WTC11 (cell line): ENCODE data around the gene CEBPE. TPM values are rescaled to one million over a fixed set of nuclear protein-coding genes. Genes with fewer than 3 reads are reported as not detected.

Source experiments
- ATAC-seq: fragments of 200-7000 bp; cut with Tn5 transposase; 2 replicates; pipeline ENCODE4 v1.10.0; 2021; ENCODE audit warnings: mild to moderate bottlenecking, moderate library complexity
- CTCF ChIA-PET: fragments of 300-600 bp; sonication (Branson Sonifier 250); formaldehyde crosslinking; loops from one replicate; lab custom pipeline; 2021; ENCODE audit warnings: antibody characterized with exemption; lab: Charles Lee
- POLR2A ChIA-PET: fragments of 350-600 bp; sonication (Branson Sonifier 250); formaldehyde crosslinking; loops from one replicate; lab custom pipeline; 2021; ENCODE audit warnings: antibody characterized with exemption; lab: Charles Lee
- DNase-seq: peaks from one replicate; pipeline ENCODE4 v3.0.0; 2021; ENCODE audit warnings: low spot score
- H3K27ac Mint-ChIP-seq: 2 replicates; pipeline ENCODE4 v1.8.0; 2021; ENCODE audit warnings: mixed read lengths
- H3K27me3 Mint-ChIP-seq: 2 replicates; pipeline ENCODE4 v1.8.0; 2021; ENCODE audit warnings: low read depth, mild to moderate bottlenecking, moderate library complexity, mixed read lengths
- H3K36me3 Mint-ChIP-seq: 2 replicates; pipeline ENCODE4 v1.8.0; 2021; ENCODE audit warnings: mixed read lengths
- H3K4me1 Mint-ChIP-seq: 2 replicates; pipeline ENCODE4 v1.8.0; 2022; ENCODE audit warnings: mixed read lengths
- H3K4me3 Mint-ChIP-seq: 2 replicates; pipeline ENCODE4 v1.8.0; 2021; ENCODE audit warnings: mild to moderate bottlenecking, moderate library complexity, mixed read lengths
- H3K9me3 Mint-ChIP-seq: 2 replicates; pipeline ENCODE4 v1.8.0; 2021; ENCODE audit warnings: mixed read lengths
- EMX1 ChIP-seq: fragments of 250-450 bp; sonication (Bioruptor Pico); IDR thresholded peaks from 2 replicates; pipeline ENCODE4 v1.8.0; 2021; ENCODE audit warnings: mild to moderate bottlenecking
- FOXJ3 ChIP-seq: sonication (generic); formaldehyde crosslinking; IDR thresholded peaks from 2 replicates; pipeline ENCODE4 v1.9.0; 2021; ENCODE audit warnings: missing genetic modification reagents, mild to moderate bottlenecking, borderline replicate concordance
- FOXK1 ChIP-seq: sonication (generic); formaldehyde crosslinking; IDR thresholded peaks from 2 replicates; pipeline ENCODE4 v1.8.0; 2022; ENCODE audit warnings: mild to moderate bottlenecking, moderate library complexity, missing genetic modification reagents
- FOXP1 ChIP-seq: sonication (generic); formaldehyde crosslinking; IDR thresholded peaks from 2 replicates; pipeline ENCODE4 v1.8.0; 2022; ENCODE audit warnings: missing genetic modification reagents, mild to moderate bottlenecking, moderate library complexity, borderline replicate concordance
- GTF2I ChIP-seq: fragments of 250-450 bp; sonication (Bioruptor Pico); conservative IDR thresholded peaks from 2 replicates; pipeline ENCODE4 v1.4.0; 2021; ENCODE audit warnings: mild to moderate bottlenecking
- JAZF1 ChIP-seq: fragments of 250-450 bp; sonication (Bioruptor Pico); IDR thresholded peaks from 2 replicates; pipeline ENCODE4 v1.9.0; 2021; ENCODE audit warnings: moderate library complexity, mild to moderate bottlenecking, inconsistent platforms
- NR2C2 ChIP-seq: sonication (generic); formaldehyde crosslinking; IDR thresholded peaks from 2 replicates; pipeline ENCODE4 v1.8.0; 2022; ENCODE audit warnings: mild to moderate bottlenecking, missing genetic modification reagents
- ZNF416 ChIP-seq: fragments of 250-450 bp; sonication (Bioruptor Pico); IDR thresholded peaks from 2 replicates; pipeline ENCODE4 v1.9.0; 2021; ENCODE audit warnings: mild to moderate bottlenecking, inconsistent platforms
- ZNF423 ChIP-seq: fragments of 250-450 bp; sonication (Bioruptor Pico); IDR thresholded peaks from 2 replicates; pipeline ENCODE4 v2.1.2; 2022; ENCODE audit warnings: mild to moderate bottlenecking, moderate library complexity
- total RNA-seq: library from RNA; stranded (reverse); gene quantifications from 3 replicates; pipeline ENCODE4 v1.2.3, GENCODE V29; 2021
- TF ChIP-seq, protein P1 (sequence below): fragments of 250-450 bp; sonication (Bioruptor Pico); IDR thresholded peaks from 2 replicates; pipeline ENCODE4 v1.9.0; 2021; ENCODE audit warnings: mild to moderate bottlenecking
- TF ChIP-seq, protein P2 (sequence below): fragments of 250-450 bp; sonication (Bioruptor Pico); IDR thresholded peaks from 2 replicates; pipeline ENCODE4 v1.9.0; 2021; ENCODE audit warnings: mild to moderate bottlenecking, borderline replicate concordance
- TF ChIP-seq, protein P3 (sequence below): sonication (generic); formaldehyde crosslinking; IDR thresholded peaks from 2 replicates; pipeline ENCODE4 v1.8.0; 2022; ENCODE audit warnings: mild to moderate bottlenecking, missing genetic modification reagents
- TF ChIP-seq, protein P4 (sequence below): sonication (generic); formaldehyde crosslinking; IDR thresholded peaks from 2 replicates; pipeline ENCODE4 v1.8.1; 2022; ENCODE audit warnings: mild to moderate bottlenecking, moderate library complexity, missing genetic modification reagents
- TF ChIP-seq, protein P5 (sequence below): sonication (generic); formaldehyde crosslinking; IDR thresholded peaks from 2 replicates; pipeline ENCODE4 v1.8.0; 2022; ENCODE audit warnings: mild to moderate bottlenecking, missing genetic modification reagents
- TF ChIP-seq, protein P6 (sequence below): sonication (generic); formaldehyde crosslinking; IDR thresholded peaks from 2 replicates; pipeline ENCODE4 v1.8.1; 2023; ENCODE audit warnings: mild to moderate bottlenecking, moderate library complexity, missing genetic modification reagents
- TF ChIP-seq, protein P7 (sequence below): sonication (generic); formaldehyde crosslinking; IDR thresholded peaks from 2 replicates; pipeline ENCODE4 v1.8.0; 2023; ENCODE audit warnings: missing genetic modification reagents
- TF ChIP-seq, protein P8 (sequence below): sonication (generic); formaldehyde crosslinking; IDR thresholded peaks from 2 replicates; pipeline ENCODE4 v1.8.1; 2022; ENCODE audit warnings: low read depth, missing genetic modification reagents, borderline replicate concordance

The CEBPE gene
- total RNA-seq, 1 experiment from 2014 or later = not detected

DNA sequence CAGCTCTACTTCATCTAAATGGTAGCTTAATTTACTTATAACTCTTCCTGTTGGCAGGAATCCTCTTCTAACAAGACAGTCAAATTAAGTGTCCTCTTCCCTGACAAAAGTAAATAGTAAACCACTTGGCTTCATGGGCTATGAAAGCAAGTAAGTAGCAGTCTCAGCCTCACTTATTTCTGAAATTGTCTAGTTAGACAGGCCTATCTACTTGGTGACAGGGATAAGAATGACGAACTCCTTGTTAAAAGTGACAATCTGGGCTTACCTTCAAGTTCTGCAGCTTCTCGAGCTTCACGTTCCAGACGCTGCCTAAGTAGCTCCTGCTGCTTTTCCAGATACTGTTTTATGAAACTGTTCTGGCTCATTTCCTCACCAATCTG, 28.8 kb downstream of the CEBPE start (continued):
- TF ChIP-seq, protein P1, sequence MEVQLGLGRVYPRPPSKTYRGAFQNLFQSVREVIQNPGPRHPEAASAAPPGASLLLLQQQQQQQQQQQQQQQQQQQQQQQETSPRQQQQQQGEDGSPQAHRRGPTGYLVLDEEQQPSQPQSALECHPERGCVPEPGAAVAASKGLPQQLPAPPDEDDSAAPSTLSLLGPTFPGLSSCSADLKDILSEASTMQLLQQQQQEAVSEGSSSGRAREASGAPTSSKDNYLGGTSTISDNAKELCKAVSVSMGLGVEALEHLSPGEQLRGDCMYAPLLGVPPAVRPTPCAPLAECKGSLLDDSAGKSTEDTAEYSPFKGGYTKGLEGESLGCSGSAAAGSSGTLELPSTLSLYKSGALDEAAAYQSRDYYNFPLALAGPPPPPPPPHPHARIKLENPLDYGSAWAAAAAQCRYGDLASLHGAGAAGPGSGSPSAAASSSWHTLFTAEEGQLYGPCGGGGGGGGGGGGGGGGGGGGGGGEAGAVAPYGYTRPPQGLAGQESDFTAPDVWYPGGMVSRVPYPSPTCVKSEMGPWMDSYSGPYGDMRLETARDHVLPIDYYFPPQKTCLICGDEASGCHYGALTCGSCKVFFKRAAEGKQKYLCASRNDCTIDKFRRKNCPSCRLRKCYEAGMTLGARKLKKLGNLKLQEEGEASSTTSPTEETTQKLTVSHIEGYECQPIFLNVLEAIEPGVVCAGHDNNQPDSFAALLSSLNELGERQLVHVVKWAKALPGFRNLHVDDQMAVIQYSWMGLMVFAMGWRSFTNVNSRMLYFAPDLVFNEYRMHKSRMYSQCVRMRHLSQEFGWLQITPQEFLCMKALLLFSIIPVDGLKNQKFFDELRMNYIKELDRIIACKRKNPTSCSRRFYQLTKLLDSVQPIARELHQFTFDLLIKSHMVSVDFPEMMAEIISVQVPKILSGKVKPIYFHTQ = no peak
- TF ChIP-seq, protein P2, sequence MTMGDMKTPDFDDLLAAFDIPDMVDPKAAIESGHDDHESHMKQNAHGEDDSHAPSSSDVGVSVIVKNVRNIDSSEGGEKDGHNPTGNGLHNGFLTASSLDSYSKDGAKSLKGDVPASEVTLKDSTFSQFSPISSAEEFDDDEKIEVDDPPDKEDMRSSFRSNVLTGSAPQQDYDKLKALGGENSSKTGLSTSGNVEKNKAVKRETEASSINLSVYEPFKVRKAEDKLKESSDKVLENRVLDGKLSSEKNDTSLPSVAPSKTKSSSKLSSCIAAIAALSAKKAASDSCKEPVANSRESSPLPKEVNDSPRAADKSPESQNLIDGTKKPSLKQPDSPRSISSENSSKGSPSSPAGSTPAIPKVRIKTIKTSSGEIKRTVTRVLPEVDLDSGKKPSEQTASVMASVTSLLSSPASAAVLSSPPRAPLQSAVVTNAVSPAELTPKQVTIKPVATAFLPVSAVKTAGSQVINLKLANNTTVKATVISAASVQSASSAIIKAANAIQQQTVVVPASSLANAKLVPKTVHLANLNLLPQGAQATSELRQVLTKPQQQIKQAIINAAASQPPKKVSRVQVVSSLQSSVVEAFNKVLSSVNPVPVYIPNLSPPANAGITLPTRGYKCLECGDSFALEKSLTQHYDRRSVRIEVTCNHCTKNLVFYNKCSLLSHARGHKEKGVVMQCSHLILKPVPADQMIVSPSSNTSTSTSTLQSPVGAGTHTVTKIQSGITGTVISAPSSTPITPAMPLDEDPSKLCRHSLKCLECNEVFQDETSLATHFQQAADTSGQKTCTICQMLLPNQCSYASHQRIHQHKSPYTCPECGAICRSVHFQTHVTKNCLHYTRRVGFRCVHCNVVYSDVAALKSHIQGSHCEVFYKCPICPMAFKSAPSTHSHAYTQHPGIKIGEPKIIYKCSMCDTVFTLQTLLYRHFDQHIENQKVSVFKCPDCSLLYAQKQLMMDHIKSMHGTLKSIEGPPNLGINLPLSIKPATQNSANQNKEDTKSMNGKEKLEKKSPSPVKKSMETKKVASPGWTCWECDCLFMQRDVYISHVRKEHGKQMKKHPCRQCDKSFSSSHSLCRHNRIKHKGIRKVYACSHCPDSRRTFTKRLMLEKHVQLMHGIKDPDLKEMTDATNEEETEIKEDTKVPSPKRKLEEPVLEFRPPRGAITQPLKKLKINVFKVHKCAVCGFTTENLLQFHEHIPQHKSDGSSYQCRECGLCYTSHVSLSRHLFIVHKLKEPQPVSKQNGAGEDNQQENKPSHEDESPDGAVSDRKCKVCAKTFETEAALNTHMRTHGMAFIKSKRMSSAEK (CRISPR knock-in tag) = no peak
- no peak for TF ChIP-seq FOXJ3 (CRISPR knock-in tag)
- TF ChIP-seq, protein P3, sequence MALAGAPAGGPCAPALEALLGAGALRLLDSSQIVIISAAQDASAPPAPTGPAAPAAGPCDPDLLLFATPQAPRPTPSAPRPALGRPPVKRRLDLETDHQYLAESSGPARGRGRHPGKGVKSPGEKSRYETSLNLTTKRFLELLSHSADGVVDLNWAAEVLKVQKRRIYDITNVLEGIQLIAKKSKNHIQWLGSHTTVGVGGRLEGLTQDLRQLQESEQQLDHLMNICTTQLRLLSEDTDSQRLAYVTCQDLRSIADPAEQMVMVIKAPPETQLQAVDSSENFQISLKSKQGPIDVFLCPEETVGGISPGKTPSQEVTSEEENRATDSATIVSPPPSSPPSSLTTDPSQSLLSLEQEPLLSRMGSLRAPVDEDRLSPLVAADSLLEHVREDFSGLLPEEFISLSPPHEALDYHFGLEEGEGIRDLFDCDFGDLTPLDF (CRISPR knock-in tag) = no peak
- TF ChIP-seq FOXP1 (CRISPR knock-in tag) = no peak
- TF ChIP-seq NR2C2 = no peak
- TF ChIP-seq, protein P4, sequence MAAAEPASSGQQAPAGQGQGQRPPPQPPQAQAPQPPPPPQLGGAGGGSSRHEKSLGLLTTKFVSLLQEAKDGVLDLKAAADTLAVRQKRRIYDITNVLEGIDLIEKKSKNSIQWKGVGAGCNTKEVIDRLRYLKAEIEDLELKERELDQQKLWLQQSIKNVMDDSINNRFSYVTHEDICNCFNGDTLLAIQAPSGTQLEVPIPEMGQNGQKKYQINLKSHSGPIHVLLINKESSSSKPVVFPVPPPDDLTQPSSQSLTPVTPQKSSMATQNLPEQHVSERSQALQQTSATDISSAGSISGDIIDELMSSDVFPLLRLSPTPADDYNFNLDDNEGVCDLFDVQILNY (CRISPR knock-in tag) = no peak
- no peak for TF ChIP-seq FOXK1 (CRISPR knock-in tag)
- TF ChIP-seq EMX1 (CRISPR knock-in tag) = no peak
- TF ChIP-seq, all 79 proteins: peak for 0

DNA sequence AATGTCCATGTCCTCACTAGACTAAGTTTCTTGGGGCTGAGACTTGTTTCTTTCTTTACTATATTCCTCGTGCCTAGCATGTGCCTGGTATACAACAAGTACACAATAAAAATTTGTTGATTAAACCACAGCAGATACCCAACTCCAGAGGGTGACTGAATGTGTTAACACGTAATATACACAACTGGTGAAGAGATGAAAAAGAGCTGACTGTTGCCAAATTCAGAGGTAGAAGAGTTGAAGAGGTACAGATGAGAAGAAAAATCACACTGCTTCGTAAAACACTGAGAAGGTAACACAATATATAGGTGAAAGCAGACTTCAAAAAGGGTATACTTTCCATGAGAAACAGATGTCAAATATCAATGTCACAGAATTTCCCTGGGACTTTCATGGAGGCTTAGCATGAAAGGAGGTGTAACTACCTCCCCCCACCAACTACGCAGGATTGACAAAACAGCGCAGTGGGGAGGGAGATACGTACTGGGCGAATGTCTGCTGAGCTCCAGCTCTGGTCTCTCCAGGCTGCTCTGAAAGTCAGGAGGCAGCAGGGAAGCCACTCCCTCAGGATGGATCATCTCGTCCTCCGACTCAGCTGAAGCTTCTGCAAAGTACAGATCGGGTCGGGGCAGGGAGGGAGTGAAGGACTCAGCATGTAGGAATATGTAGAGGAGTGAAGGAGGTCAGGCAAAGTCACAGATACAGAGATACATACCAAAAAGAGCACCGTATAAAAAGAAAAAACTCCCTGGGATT, 29.4 kb downstream of the CEBPE start:
- CTCF ChIA-PET = interaction anchor here (1.2 to 1.8 kb wide), 2 partner anchors 13 to 21 kb away, joined by 5 to 8 read pairs; no protein-coding TSS in a partner anchor
- Mint-ChIP-seq H3K27ac (no peak overlapping the region), H3K36me3 (peaks cover 76% of the 10 kb centered on the region), H3K4me1 (peaks cover 9% of the 10 kb centered on the region), H3K27me3 (no peaks in the 10 kb centered on the region), H3K9me3 (no peaks in the 10 kb centered on the region), H3K4me3 (no peak overlapping the region)
- no peak for ATAC-seq
- no peak for DNase-seq
- POLR2A ChIA-PET = no interaction called here
- TF ChIP-seq EMX1 (CRISPR knock-in tag) (no peak), ZNF416 (CRISPR knock-in tag) (no peak), ZNF423 (no peak), GTF2I (no peak), JAZF1 (CRISPR knock-in tag) (no peak)
- TF ChIP-seq, protein P1 = no peak
- TF ChIP-seq, protein P5, sequence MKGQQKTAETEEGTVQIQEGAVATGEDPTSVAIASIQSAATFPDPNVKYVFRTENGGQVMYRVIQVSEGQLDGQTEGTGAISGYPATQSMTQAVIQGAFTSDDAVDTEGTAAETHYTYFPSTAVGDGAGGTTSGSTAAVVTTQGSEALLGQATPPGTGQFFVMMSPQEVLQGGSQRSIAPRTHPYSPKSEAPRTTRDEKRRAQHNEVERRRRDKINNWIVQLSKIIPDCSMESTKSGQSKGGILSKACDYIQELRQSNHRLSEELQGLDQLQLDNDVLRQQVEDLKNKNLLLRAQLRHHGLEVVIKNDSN (CRISPR knock-in tag) = no peak
- TF ChIP-seq, protein P6, sequence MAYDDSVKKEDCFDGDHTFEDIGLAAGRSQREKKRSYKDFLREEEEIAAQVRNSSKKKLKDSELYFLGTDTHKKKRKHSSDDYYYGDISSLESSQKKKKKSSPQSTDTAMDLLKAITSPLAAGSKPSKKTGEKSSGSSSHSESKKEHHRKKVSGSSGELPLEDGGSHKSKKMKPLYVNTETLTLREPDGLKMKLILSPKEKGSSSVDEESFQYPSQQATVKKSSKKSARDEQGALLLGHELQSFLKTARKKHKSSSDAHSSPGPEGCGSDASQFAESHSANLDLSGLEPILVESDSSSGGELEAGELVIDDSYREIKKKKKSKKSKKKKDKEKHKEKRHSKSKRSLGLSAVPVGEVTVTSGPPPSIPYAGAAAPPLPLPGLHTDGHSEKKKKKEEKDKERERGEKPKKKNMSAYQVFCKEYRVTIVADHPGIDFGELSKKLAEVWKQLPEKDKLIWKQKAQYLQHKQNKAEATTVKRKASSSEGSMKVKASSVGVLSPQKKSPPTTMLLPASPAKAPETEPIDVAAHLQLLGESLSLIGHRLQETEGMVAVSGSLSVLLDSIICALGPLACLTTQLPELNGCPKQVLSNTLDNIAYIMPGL (CRISPR knock-in tag) = no peak
- TF ChIP-seq, protein P7, sequence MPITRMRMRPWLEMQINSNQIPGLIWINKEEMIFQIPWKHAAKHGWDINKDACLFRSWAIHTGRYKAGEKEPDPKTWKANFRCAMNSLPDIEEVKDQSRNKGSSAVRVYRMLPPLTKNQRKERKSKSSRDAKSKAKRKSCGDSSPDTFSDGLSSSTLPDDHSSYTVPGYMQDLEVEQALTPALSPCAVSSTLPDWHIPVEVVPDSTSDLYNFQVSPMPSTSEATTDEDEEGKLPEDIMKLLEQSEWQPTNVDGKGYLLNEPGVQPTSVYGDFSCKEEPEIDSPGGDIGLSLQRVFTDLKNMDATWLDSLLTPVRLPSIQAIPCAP (CRISPR knock-in tag) = no peak
- TF ChIP-seq, protein P8, sequence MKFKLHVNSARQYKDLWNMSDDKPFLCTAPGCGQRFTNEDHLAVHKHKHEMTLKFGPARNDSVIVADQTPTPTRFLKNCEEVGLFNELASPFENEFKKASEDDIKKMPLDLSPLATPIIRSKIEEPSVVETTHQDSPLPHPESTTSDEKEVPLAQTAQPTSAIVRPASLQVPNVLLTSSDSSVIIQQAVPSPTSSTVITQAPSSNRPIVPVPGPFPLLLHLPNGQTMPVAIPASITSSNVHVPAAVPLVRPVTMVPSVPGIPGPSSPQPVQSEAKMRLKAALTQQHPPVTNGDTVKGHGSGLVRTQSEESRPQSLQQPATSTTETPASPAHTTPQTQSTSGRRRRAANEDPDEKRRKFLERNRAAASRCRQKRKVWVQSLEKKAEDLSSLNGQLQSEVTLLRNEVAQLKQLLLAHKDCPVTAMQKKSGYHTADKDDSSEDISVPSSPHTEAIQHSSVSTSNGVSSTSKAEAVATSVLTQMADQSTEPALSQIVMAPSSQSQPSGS (CRISPR knock-in tag) = no peak
